Keratinocyte (primary cell): Measurements from ENCODE around the gene ACSL6. TPM values are rescaled to one million over a fixed set of nuclear protein-coding genes. Genes with fewer than 3 reads are reported as not detected.

ENCODE experiments used
- DNase-seq: peaks from one replicate; pipeline ENCODE4 v3.0.0-alpha.2; 2011; ENCODE audit warnings: low read depth, missing footprints, low spot score
- FAIRE-seq: peaks from 2 replicates; lab custom pipeline; 2011; peaks lifted over from hg19 to GRCh38; lab: Jason Lieb, UNC
- H2AFZ ChIP-seq: 2 replicates; pipeline ENCODE4 v1.6.0; 2012; ENCODE audit warnings: low read length, control low read depth, inconsistent platforms; ENCODE audit not compliant: control insufficient read depth
- H3K27ac ChIP-seq: 2 replicates; pipeline ENCODE4 v1.5.1; 2011; ENCODE audit warnings: low read length; ENCODE audit not compliant: control insufficient read depth, insufficient read depth
- H3K27me3 ChIP-seq: 3 replicates; pipeline ENCODE4 v1.6.0; 2011; ENCODE audit warnings: low read length; ENCODE audit not compliant: control insufficient read depth, insufficient read depth; ENCODE audit errors: extremely low read depth
- H3K36me3 ChIP-seq, 2 experiments: 2 replicates in 1 of 2; 3 replicates in 1 of 2; pipeline ENCODE4 v1.5.1; 2011; ENCODE audit warnings: low read length in 2 of 2, mild to moderate bottlenecking in 1 of 2; ENCODE audit not compliant: control insufficient read depth in 2 of 2, insufficient read depth in 2 of 2; ENCODE audit errors: extremely low read depth in 1 of 2
- H3K4me1 ChIP-seq: 3 replicates; pipeline ENCODE4 v1.5.1; 2011; ENCODE audit warnings: low read length; ENCODE audit not compliant: control insufficient read depth, insufficient read depth; ENCODE audit errors: extremely low read depth
- H3K4me2 ChIP-seq: 3 replicates; pipeline ENCODE4 v1.6.0; 2011; ENCODE audit warnings: low read depth, low read length; ENCODE audit not compliant: control insufficient read depth, insufficient read depth; ENCODE audit errors: extremely low read depth
- H3K4me3 ChIP-seq, 3 experiments: fragments of 200-600 bp in 1 of 3; sonication (generic) in 1 of 3; 2 replicates in 2 of 3; 3 replicates in 1 of 3; pipeline ENCODE4 v1.5.1; 2011 to 2016; ENCODE audit warnings: low read length in 3 of 3, mild to moderate bottlenecking in 3 of 3, control low read depth in 2 of 3, inconsistent platforms in 1 of 3, low read depth in 1 of 3, mixed read lengths in 1 of 3, mixed run types in 1 of 3, moderate library complexity in 1 of 3; ENCODE audit not compliant: control insufficient read depth in 2 of 3, insufficient read depth in 2 of 3; ENCODE audit errors: extremely low read depth in 1 of 3
- H3K79me2 ChIP-seq: 2 replicates; pipeline ENCODE4 v1.6.0; 2012; ENCODE audit warnings: low read length; ENCODE audit not compliant: control insufficient read depth, insufficient read depth
- H3K9ac ChIP-seq: 3 replicates; pipeline ENCODE4 v1.6.0; 2011; ENCODE audit warnings: low read length; ENCODE audit not compliant: control insufficient read depth, insufficient read depth; ENCODE audit errors: extremely low read depth
- H3K9me1 ChIP-seq: 3 replicates; pipeline ENCODE4 v1.6.0; 2011; ENCODE audit warnings: low read length; ENCODE audit not compliant: control insufficient read depth, insufficient read depth; ENCODE audit errors: extremely low read depth
- H3K9me3 ChIP-seq: 2 replicates; pipeline ENCODE4 v1.5.1; 2012; ENCODE audit warnings: low read depth, low read length; ENCODE audit not compliant: control insufficient read depth
- H4K20me1 ChIP-seq: 3 replicates; pipeline ENCODE4 v1.6.0; 2011; ENCODE audit warnings: low read length; ENCODE audit not compliant: control insufficient read depth, insufficient read depth; ENCODE audit errors: extremely low read depth
- EZH2 ChIP-seq: IDR thresholded peaks from one replicate; pipeline ENCODE4 v1.6.1; 2012; ENCODE audit warnings: inconsistent platforms, mild to moderate bottlenecking, low read length, moderate library complexity
- dilution Hi-C: fragments of 300-500 bp; cut with MboI; formaldehyde crosslinking; loops from one replicate; pipeline ENCODE4 v1.7.0; 2020; ENCODE audit warnings: low sequenced_read_pairs; ENCODE audit not compliant: extremely low pct_ligation_motif_present
- polyA plus RNA-seq, 5 experiments: library from polyadenylated mRNA; depleted of rRNA in 3 of 5; stranded (reverse) in 3 of 5; stranded (forward) in 1 of 5; unstranded in 1 of 5; fragments of >200 nt; gene quantifications; 1 replicate in 1 of 5; 2 replicates in 3 of 5; 3 replicates in 1 of 5; pipeline versions ENCODE4 v1.2.1 to v1.2.3, GENCODE V29; 2011 to 2012; ENCODE audit warnings: missing spikeins in 2 of 5, low read depth in 1 of 5, low replicate concordance in 1 of 5
- TF ChIP-seq, protein P1 (sequence below), 3 experiments: IDR thresholded peaks in 1 of 3; conservative IDR thresholded peaks in 1 of 3; optimal IDR thresholded peaks in 1 of 3; 2 replicates in 2 of 3; 3 replicates in 1 of 3; pipeline versions ENCODE3 to v1.5.1; 2011; ENCODE audit warnings: low read length in 3 of 3, mild to moderate bottlenecking in 3 of 3, moderate library complexity in 2 of 3, control low read depth in 1 of 3, inconsistent platforms in 1 of 3; ENCODE audit not compliant: insufficient read depth in 2 of 3; ENCODE audit errors: extremely low read depth in 1 of 3

Gene ACSL6
- polyA plus RNA-seq, 1 donor (not counting 4 experiments of a cell fraction or from before 2014, with no cell fraction given): 0.18 TPM

DNA sequence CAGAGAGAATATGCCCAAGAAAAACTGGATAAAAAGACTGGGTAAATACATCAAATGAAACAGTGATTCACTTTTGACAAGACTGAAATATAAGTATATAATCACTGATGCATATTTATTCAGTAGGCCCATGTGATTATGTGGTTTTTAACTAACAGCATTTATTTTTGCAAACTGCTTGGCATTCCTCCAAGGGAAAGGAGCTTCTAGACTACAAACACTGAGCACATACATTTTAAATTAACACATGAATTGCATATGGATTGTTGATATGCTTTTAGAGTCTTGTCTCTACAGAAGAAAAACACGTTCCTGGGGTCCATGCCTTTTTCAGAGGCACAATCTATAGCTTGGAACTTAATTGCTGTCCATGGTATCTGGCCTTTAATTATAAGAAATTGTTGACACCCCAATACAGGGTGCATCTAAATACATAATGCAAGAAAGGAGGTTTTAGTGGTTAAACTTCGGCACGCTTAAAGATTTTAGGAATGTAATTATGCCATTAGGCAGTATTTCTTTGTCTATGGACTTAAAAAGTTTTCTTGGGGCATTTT is 59.1 kb downstream of the ACSL6 start:
- Histone ChIP-seq H3K27ac (no peak overlapping the region), H3K4me2 (no peak overlapping the region), H3K27me3 (no peaks in the 10 kb centered on the region), H3K79me2 (no peaks in the 10 kb centered on the region), H3K9me3 (no peaks in the 10 kb centered on the region), H3K9ac (no peak overlapping the region), H3K4me3 (no peak overlapping the region), H2AFZ (no peak overlapping the region), H3K36me3 (no peaks in the 10 kb centered on the region), H3K4me1 (no peaks in the 10 kb centered on the region), H3K9me1 (no peaks in the 10 kb centered on the region), H4K20me1 (no peaks in the 10 kb centered on the region)
- no peak for TF ChIP-seq EZH2
- TF ChIP-seq, protein P1, sequence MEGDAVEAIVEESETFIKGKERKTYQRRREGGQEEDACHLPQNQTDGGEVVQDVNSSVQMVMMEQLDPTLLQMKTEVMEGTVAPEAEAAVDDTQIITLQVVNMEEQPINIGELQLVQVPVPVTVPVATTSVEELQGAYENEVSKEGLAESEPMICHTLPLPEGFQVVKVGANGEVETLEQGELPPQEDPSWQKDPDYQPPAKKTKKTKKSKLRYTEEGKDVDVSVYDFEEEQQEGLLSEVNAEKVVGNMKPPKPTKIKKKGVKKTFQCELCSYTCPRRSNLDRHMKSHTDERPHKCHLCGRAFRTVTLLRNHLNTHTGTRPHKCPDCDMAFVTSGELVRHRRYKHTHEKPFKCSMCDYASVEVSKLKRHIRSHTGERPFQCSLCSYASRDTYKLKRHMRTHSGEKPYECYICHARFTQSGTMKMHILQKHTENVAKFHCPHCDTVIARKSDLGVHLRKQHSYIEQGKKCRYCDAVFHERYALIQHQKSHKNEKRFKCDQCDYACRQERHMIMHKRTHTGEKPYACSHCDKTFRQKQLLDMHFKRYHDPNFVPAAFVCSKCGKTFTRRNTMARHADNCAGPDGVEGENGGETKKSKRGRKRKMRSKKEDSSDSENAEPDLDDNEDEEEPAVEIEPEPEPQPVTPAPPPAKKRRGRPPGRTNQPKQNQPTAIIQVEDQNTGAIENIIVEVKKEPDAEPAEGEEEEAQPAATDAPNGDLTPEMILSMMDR (optimal IDR thresholded peaks at IDR 0.05 in 1 of 3, IDR thresholded peaks at IDR 0.05 in 1 of 3, conservative IDR thresholded peaks at IDR 0.05 in 1 of 3; ENCODE audit: extremely low read depth in 1 of 3, insufficient read depth in 2 of 3, low read length in 3 of 3): no peak
- dilution Hi-C loops: no loop called here
- no peak for DNase-seq
- FAIRE-seq: no peak

- Histone ChIP-seq H3K9me1 (no peaks in the 10 kb centered on the region), H3K4me2 (no peak overlapping the region), H3K4me3 (no peak overlapping the region), H3K9ac (no peak overlapping the region), H3K4me1 (no peaks in the 10 kb centered on the region), H4K20me1 (no peaks in the 10 kb centered on the region), H3K9me3 (no peaks in the 10 kb centered on the region), H2AFZ (no peak overlapping the region), H3K79me2 (no peaks in the 10 kb centered on the region), H3K27me3 (no peaks in the 10 kb centered on the region), H3K36me3 (no peaks in the 10 kb centered on the region), H3K27ac (no peak overlapping the region)
- DNase-seq: no peak
- dilution Hi-C loops: no loop called here
- TF ChIP-seq, protein P1 (optimal IDR thresholded peaks at IDR 0.05 in 1 of 3, IDR thresholded peaks at IDR 0.05 in 1 of 3, conservative IDR thresholded peaks at IDR 0.05 in 1 of 3; ENCODE audit: extremely low read depth in 1 of 3, insufficient read depth in 2 of 3, low read length in 3 of 3): no peak
- TF ChIP-seq EZH2: no peak
- FAIRE-seq: no peak
Measured at GRCh38 chr5:131950706-131951105, 60.8 kb downstream of the ACSL6 start.
